Stomach (tissue), 9 donors: ENCODE data around the gene KAZALD1. TPM values are rescaled to one million over a fixed set of nuclear protein-coding genes. Genes with fewer than 3 reads are reported as not detected.

Experiments used
- DNase-seq, 2 donors: peaks; one replicate each; pipeline versions ENCODE4 v3.0.0 to v3.0.0-alpha.2; 2013 to 2019
- H3K27ac ChIP-seq, 5 donors: fragments of 200-600 bp in 4 of 5; sonication (generic) in 4 of 5; one replicate each; pipeline ENCODE4 v1.5.1; 2013 to 2019; ENCODE audit warnings: mild to moderate bottlenecking in 1 of 5, moderate library complexity in 1 of 5
- H3K27me3 ChIP-seq, 3 donors: fragments of 200-600 bp; sonication (generic); one replicate each; pipeline ENCODE4 v1.5.1; 2017 to 2019; ENCODE audit warnings: mixed run types in 1 of 3
- H3K36me3 ChIP-seq, 4 donors: fragments of 200-600 bp; sonication (generic); 1 replicate in 3 of 4; 2 replicates in 1 of 4; pipeline ENCODE4 v1.5.1; 2016 to 2019
- H3K4me1 ChIP-seq, 4 donors: fragments of 200-600 bp; sonication (generic); one replicate each; pipeline ENCODE4 v1.5.1; 2016 to 2019
- H3K4me3 ChIP-seq, 4 donors: fragments of 200-600 bp; sonication (generic) in 3 of 4; one replicate each; pipeline ENCODE4 v1.5.1; 2016 to 2019; ENCODE audit warnings: mild to moderate bottlenecking in 1 of 4
- H3K9me3 ChIP-seq, 4 donors: fragments of 200-600 bp; sonication (generic); one replicate each; pipeline ENCODE4 v1.5.1; 2016 to 2019
- EP300 ChIP-seq: sonication (generic); formaldehyde crosslinking; IDR thresholded peaks from one replicate; pipeline ENCODE4 v1.6.1; 2017; ENCODE audit warnings: antibody characterized with exemption
- POLR2A ChIP-seq, 4 donors: fragments of 450-650 bp; IDR thresholded peaks; one replicate each; pipeline ENCODE4 v1.6.1; 2016; ENCODE audit warnings: antibody characterized with exemption in 4 of 4, control low read depth in 2 of 4, mild to moderate bottlenecking in 1 of 4, moderate library complexity in 1 of 4
- POLR2AphosphoS5 ChIP-seq, 3 donors: sonication (generic); formaldehyde crosslinking; IDR thresholded peaks; one replicate each; pipeline ENCODE4 v1.6.1; 2016; ENCODE audit warnings: antibody characterized with exemption in 3 of 3
- WGBS, 5 donors: extraction: QIAGEN DNeasy Blood & Tissue Kit in 3 of 5; methylation state at CpG; one replicate each; pipeline versions ENCODE4 v1.1.5 to v1.1.7; 2013 to 2018; 5-methylcytosine and 5-hydroxymethylcytosine counted together
- intact Hi-C: fragments of 100-400 bp; cut with DNase I; formaldehyde crosslinking; loops from one replicate; pipeline ENCODE4 v1.15.1; 2023; ENCODE audit warnings: low total_unique reads
- polyA plus RNA-seq, 3 donors: library from polyadenylated mRNA; stranded (reverse); fragments of 200-250 nt; gene quantifications; one replicate each; pipeline ENCODE4 v1.2.3, GENCODE V29; 2013
- total RNA-seq, 5 donors: library from RNA; depleted of rRNA; stranded (reverse); fragments of >200 nt; gene quantifications; one replicate each; pipeline versions ENCODE4 v1.1.0 to v1.2.3, GENCODE V29; 2014 to 2016
- TF ChIP-seq, protein P1 (sequence below), 7 experiments: fragments of 450-650 bp in 4 of 7; fragments of 200-600 bp in 3 of 7; sonication (generic) in 3 of 7; IDR thresholded peaks; one replicate each; pipeline ENCODE4 v1.5.1; 2016 to 2019; ENCODE audit warnings: antibody characterized with exemption in 7 of 7, control low read depth in 2 of 7, mild to moderate bottlenecking in 1 of 7
- donor health status: healthy with polysubstance abuse.
- donor health status: Bipolar disorder and iron deficiency.
- donor health status: healthy.

The KAZALD1 gene
- total and polyA plus RNA-seq, 8 donors: 2.2 to 35.5 (median 12.0) TPM; not detected in 1

DNA sequence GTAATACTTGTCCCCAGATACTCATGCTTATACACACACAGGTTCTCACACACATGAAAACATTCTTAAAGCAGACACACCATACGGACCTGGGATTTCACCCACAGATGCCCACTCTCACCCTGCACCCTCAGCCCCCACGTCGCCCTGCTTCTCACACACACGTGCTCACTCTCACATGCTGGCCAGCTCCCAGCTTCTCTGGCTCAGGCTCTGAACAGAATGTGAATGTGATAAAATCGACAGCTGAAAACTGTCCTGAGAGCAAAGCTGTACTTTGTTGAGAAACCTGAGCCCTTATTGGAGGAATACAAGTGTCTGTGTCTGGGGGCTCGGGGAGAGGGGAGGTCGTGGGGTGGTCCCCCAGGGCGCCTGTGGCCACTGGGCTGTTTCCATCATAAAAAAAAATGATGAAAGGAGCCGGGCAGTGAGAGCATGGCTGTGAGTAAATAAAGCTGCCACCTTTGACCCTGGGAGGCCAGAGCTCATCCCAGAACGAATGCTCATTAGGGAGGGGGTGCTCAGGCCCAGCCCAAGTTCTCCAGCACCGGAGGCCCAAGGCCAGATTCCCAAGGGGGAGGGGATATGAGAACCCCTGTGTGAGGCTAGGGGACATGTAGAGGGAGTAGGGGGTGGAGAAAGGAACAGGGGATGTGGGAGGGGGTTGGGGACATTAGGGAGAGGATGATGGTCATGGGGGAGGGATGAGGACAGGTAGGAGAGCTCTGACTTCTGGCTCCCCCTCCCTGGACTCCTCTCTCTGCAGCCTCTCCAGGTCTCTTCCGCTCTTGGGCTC is 51.2 kb downstream of the KAZALD1 start:
- no peak for TF ChIP-seq POLR2A (IDR thresholded peaks at IDR 0.05)
- TF ChIP-seq, protein P1, sequence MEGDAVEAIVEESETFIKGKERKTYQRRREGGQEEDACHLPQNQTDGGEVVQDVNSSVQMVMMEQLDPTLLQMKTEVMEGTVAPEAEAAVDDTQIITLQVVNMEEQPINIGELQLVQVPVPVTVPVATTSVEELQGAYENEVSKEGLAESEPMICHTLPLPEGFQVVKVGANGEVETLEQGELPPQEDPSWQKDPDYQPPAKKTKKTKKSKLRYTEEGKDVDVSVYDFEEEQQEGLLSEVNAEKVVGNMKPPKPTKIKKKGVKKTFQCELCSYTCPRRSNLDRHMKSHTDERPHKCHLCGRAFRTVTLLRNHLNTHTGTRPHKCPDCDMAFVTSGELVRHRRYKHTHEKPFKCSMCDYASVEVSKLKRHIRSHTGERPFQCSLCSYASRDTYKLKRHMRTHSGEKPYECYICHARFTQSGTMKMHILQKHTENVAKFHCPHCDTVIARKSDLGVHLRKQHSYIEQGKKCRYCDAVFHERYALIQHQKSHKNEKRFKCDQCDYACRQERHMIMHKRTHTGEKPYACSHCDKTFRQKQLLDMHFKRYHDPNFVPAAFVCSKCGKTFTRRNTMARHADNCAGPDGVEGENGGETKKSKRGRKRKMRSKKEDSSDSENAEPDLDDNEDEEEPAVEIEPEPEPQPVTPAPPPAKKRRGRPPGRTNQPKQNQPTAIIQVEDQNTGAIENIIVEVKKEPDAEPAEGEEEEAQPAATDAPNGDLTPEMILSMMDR (IDR thresholded peaks at IDR 0.05): no peak
- TF ChIP-seq EP300: no peak
- no peak for TF ChIP-seq POLR2AphosphoS5 (IDR thresholded peaks at IDR 0.05)
- no peaks in the 10 kb centered on the region for H3K4me1 ChIP-seq
- H3K27me3 ChIP-seq: peaks cover 0 to 89% (median 38%) of the 10 kb centered on the region in 3 donors
- intact Hi-C loops: no loop called here
- no peaks in the 10 kb centered on the region for H3K9me3 ChIP-seq
- DNase-seq: no peak
- WGBS, 5 donors: 16 to 21% (median 18%) methylated on average over 12 of the region's 12 CpGs
- H3K27ac ChIP-seq: no peak overlapping the region
- H3K4me3 ChIP-seq: no peak overlapping the region
- H3K36me3 ChIP-seq: no peaks in the 10 kb centered on the region

DNA sequence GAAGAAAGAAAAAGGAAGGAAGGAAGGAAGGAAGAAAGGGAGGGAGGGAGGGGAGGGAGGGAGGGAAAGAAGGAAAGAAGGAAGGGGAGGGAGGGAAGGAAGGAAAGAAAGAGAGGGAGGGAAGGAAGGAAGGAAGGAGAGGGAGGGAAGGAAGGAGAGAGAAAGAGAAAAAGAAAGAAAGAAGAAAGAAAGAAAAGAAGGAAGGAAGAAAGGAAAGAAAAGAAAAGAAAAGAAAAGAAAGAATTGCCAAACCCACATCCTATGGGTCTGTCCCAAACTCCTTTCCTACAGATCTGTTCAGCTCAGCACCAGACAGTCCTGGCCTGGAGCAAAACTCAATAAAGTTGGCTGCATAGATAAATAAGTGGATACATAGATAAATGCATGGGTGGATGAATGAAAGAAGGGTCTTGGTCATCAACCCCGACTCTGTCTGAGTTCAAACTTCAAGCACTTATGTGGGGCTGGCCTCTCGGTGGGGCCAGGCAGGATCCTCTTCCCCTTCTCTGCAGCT is 52.2 kb downstream of the KAZALD1 start:
- TF ChIP-seq POLR2A (IDR thresholded peaks at IDR 0.05) (no peak), EP300 (no peak), POLR2AphosphoS5 (IDR thresholded peaks at IDR 0.05) (no peak)
- TF ChIP-seq, protein P1 (IDR thresholded peaks at IDR 0.05): no peak
- no peak overlapping the region for H3K4me3 ChIP-seq
- intact Hi-C loops: no loop called here
- H3K27ac ChIP-seq: no peak overlapping the region
- peaks cover 0 to 89% (median 34%) of the 10 kb centered on the region in 3 donors for H3K27me3 ChIP-seq
- H3K4me1 ChIP-seq: no peaks in the 10 kb centered on the region
- WGBS, 5 donors: 51 to 71% (median 57%) methylated on average over 2 of the region's 2 CpGs
- no peaks in the 10 kb centered on the region for H3K9me3 ChIP-seq
- H3K36me3 ChIP-seq: no peaks in the 10 kb centered on the region
- DNase-seq: no peak

- DNase-seq: no peak
- 42 to 64% (median 57%) methylated on average over 2 of the region's 2 CpGs for WGBS, 5 donors
- Histone ChIP-seq H3K27ac (no peak overlapping the region), H3K4me3 (no peak overlapping the region), H3K27me3 (peaks cover 0 to 89% (median 34%) of the 10 kb centered on the region in 3 donors), H3K36me3 (no peaks in the 10 kb centered on the region), H3K9me3 (no peaks in the 10 kb centered on the region), H3K4me1 (no peaks in the 10 kb centered on the region)
- intact Hi-C loops: no loop called here
- TF ChIP-seq POLR2AphosphoS5 (IDR thresholded peaks at IDR 0.05): no peak
- TF ChIP-seq POLR2A (IDR thresholded peaks at IDR 0.05): no peak
- TF ChIP-seq, protein P1 (IDR thresholded peaks at IDR 0.05): no peak
- no peak for TF ChIP-seq EP300
Measured at GRCh38 chr10:101114646-101115045, 52.9 kb downstream of the KAZALD1 start.

Other genes with a start within 250 kb of the KAZALD1 start
- gene SLF2, start 149.0 kb upstream of the KAZALD1 start, total RNA-seq: 10 to 100 TPM in 4 of 5 donors, 1 to 10 TPM in 1; 2.3 to 49.9 (median 23.3) TPM
- 1 to 10 TPM; 2.3 to 9.0 (median 4.8) TPM for gene SLF2, start 149.0 kb upstream of the KAZALD1 start, polyA plus RNA-seq
- 10 to 100 TPM in 3 of 5 donors, 1 to 10 TPM in 2; 7.6 to 96.3 (median 25.5) TPM for gene SEMA4G, start 92.5 kb upstream of the KAZALD1 start, total RNA-seq
- gene SEMA4G, start 92.5 kb upstream of the KAZALD1 start, polyA plus RNA-seq: 1 to 10 TPM; 5.1 to 6.2 (median 6.1) TPM
- gene MRPL43, start 74.5 kb upstream of the KAZALD1 start, total RNA-seq: 100 to 1,000 TPM in 1 of 5 donors, 10 to 100 TPM in 4; 29.9 to 243 (median 93.3) TPM
- gene MRPL43, start 74.5 kb upstream of the KAZALD1 start, polyA plus RNA-seq: 100 to 1,000 TPM in 1 of 3 donors, 10 to 100 TPM in 2; 91.2 to 131 (median 98.6) TPM
- 10 to 100 TPM in 2 of 5 donors, 1 to 10 TPM in 2, not detected in 1; 4.2 to 30.8 (median 18.0) TPM for gene TWNK, start 74.4 kb upstream of the KAZALD1 start, total RNA-seq
- 1 to 10 TPM; 2.3 to 4.8 (median 4.7) TPM for gene TWNK, start 74.4 kb upstream of the KAZALD1 start, polyA plus RNA-seq
- 10 to 100 TPM; 41.2 to 70.7 (median 52.5) TPM for gene LZTS2, start 62.2 kb upstream of the KAZALD1 start, total RNA-seq
- 10 to 100 TPM; 34.7 to 58.2 (median 39.1) TPM for gene LZTS2, start 62.2 kb upstream of the KAZALD1 start, polyA plus RNA-seq
- gene PDZD7, start 30.9 kb upstream of the KAZALD1 start, total RNA-seq: 1 to 10 TPM in 1 of 5 donors, not detected in 4; 2.4 TPM
- under 1 TPM; 0.20 to 0.76 (median 0.75) TPM for gene PDZD7, start 30.9 kb upstream of the KAZALD1 start, polyA plus RNA-seq
- gene SFXN3, start 30.8 kb upstream of the KAZALD1 start, total RNA-seq: 10 to 100 TPM in 4 of 5 donors, 1 to 10 TPM in 1; 9.9 to 60.4 (median 37.9) TPM
- 10 to 100 TPM; 11.1 to 20.7 (median 20.5) TPM for gene SFXN3, start 30.8 kb upstream of the KAZALD1 start, polyA plus RNA-seq
- 1 to 10 TPM in 1 of 5 donors, under 1 TPM in 1, not detected in 3; 0.58 to 7.0 TPM for gene TLX1, start 69.3 kb downstream of the KAZALD1 start, total RNA-seq
- not detected for gene TLX1, start 69.3 kb downstream of the KAZALD1 start, polyA plus RNA-seq
- not detected for gene LBX1, start 167.5 kb downstream of the KAZALD1 start, total RNA-seq
- gene LBX1, start 167.5 kb downstream of the KAZALD1 start, polyA plus RNA-seq: not detected